C1 segment of cervical spinal cord (tissue), 14 donors: Measurements from ENCODE around the gene PER1.
"Not testable (repeated sequence)": the region's sequence is repeated elsewhere in the genome, so short reads cannot be mapped to it uniquely, and the experiment has no call there.

ENCODE experiments used
- DNase-seq, 14 donors: peaks; one replicate each; lab custom pipeline; 2025; lab: John Stamatoyannopoulos, UW

PER1 gene

GRCh38 chr17:8152112-8152775 lies at the start of gene PER1:
PER1 (minus strand) TSS chr17:8152404; CDS start chr17:8150706, 1,698 bp downstream.
- peak; percentile 72 to 97 (median 92) for DNase-seq

- DNase-seq, result peak; percentile 32 to 99 (median 90)
These were observed 40.0 kb upstream of the PER1 start for GRCh38 chr17:8192070-8192815.

- DNase-seq, result no peak
These were observed 38.3 kb upstream of the PER1 start for GRCh38 chr17:8190506-8190905.

- peak; percentile 81 to 99 (median 98) for DNase-seq
These were observed 37.7 kb upstream of the PER1 start, which contains the start of gene BORCS6 for GRCh38 chr17:8189711-8190477. BORCS6 (minus strand) TSS chr17:8190180; CDS start chr17:8190140, 40 bp downstream.

GRCh38 chr17:8189041-8189710 lies 37.0 kb upstream of the PER1 start:
- DNase-seq, result peak in 5 of 14 donors; percentile 33 to 55 (median 48)

GRCh38 chr17:8188263-8188839 lies 36.1 kb upstream of the PER1 start:
- DNase-seq, result peak in 2 of 14 donors; percentile 19 to 37

- DNase-seq, result peak in 12 of 14 donors; percentile 51 to 82 (median 74)
These were observed 35.5 kb upstream of the PER1 start for GRCh38 chr17:8187517-8188262.

GRCh38 chr17:8186787-8187516 lies 34.7 kb upstream of the PER1 start:
- DNase-seq, result peak in 12 of 14 donors; percentile 80 to 98 (median 91)

GRCh38 chr17:8186446-8186786 lies 34.2 kb upstream of the PER1 start:
- DNase-seq, result no peak

GRCh38 chr17:8185582-8186445 lies 33.6 kb upstream of the PER1 start:
- peak in 12 of 14 donors; percentile 68 to 87 (median 82) for DNase-seq

- no peak for DNase-seq
These were observed 25.0 kb upstream of the PER1 start for GRCh38 chr17:8176998-8177731.

GRCh38 chr17:8176197-8176940 lies 24.2 kb upstream of the PER1 start, which contains the start of gene TMEM107:
TMEM107 (minus strand) TSS chr17:8176380; CDS start chr17:8176286, 94 bp downstream.
- peak in 11 of 14 donors; percentile 37 to 77 (median 59) for DNase-seq

GRCh38 chr17:8175795-8176196 lies 23.6 kb upstream of the PER1 start:
- peak in 4 of 14 donors; percentile 37 to 63 (median 54) for DNase-seq

- DNase-seq, result no peak
These were observed 21.7 kb upstream of the PER1 start for GRCh38 chr17:8173871-8174322.

- DNase-seq, result peak in 12 of 14 donors; percentile 58 to 98 (median 81)
These were observed 21.1 kb upstream of the PER1 start for GRCh38 chr17:8173056-8173870.

- DNase-seq, result not testable (repeated sequence)
These were observed 18.0 kb upstream of the PER1 start for GRCh38 chr17:8170186-8170585.
